GM23338 (cell line): ENCODE measurements around the gene FLNA. TPM values are rescaled to one million over a fixed set of nuclear protein-coding genes. Genes with fewer than 3 reads are reported as not detected.
A peak's percentile ranks its signal among the peaks of the same experiment; 100 is the strongest.
"Not testable (repeated sequence)": the region's sequence is repeated elsewhere in the genome, so short reads cannot be mapped to it uniquely, and the experiment has no call there.

Experiments
- ATAC-seq: fragments of 200-7000 bp; cut with Tn5 transposase; 3 replicates; pipeline ENCODE4 v1.9.1; 2020
- DNase-seq: peaks from one replicate; pipeline ENCODE4 v3.0.0-alpha.2; 2015; ENCODE audit warnings: low spot score
- H2AFZ ChIP-seq: fragments of 200-600 bp; sonication (generic); 2 replicates; pipeline ENCODE4 v1.8.0; 2016; ENCODE audit warnings: antibody characterized with exemption, mild to moderate bottlenecking, moderate library complexity
- H3F3A ChIP-seq: fragments of 200-600 bp; sonication (generic); replicated peaks from 2 replicates; pipeline ENCODE4 v1.8.0; 2017; ENCODE audit warnings: antibody characterized with exemption, mixed run types, low read depth
- H3K27ac ChIP-seq: fragments of 200-600 bp; sonication (generic); 2 replicates; pipeline ENCODE4 v1.6.1; 2016; ENCODE audit warnings: low read depth
- H3K27me3 ChIP-seq: fragments of 200-600 bp; sonication (generic); 2 replicates; pipeline ENCODE4 v1.8.0; 2016; ENCODE audit warnings: mild to moderate bottlenecking, mixed run types, moderate library complexity; ENCODE audit not compliant: insufficient read depth
- H3K36me3 ChIP-seq: fragments of 200-600 bp; sonication (generic); 2 replicates; pipeline ENCODE4 v1.8.0; 2016; ENCODE audit warnings: mild to moderate bottlenecking; ENCODE audit not compliant: insufficient read depth
- H3K4me1 ChIP-seq: fragments of 200-600 bp; sonication (generic); 2 replicates; pipeline ENCODE4 v1.8.0; 2016; ENCODE audit warnings: mild to moderate bottlenecking, moderate library complexity; ENCODE audit not compliant: insufficient read depth
- H3K4me2 ChIP-seq: fragments of 200-600 bp; sonication (generic); 2 replicates; pipeline ENCODE4 v1.7.1; 2017; ENCODE audit warnings: mixed run types
- H3K4me3 ChIP-seq: fragments of 200-600 bp; sonication (generic); 2 replicates; pipeline ENCODE4 v1.6.1; 2016; ENCODE audit warnings: mixed run types
- H3K79me2 ChIP-seq: fragments of 200-600 bp; sonication (generic); replicated peaks from 2 replicates; pipeline ENCODE4 v1.8.0; 2017; ENCODE audit warnings: mild to moderate bottlenecking; ENCODE audit not compliant: insufficient read depth
- H3K9me2 ChIP-seq: fragments of 200-600 bp; sonication (generic); 2 replicates; pipeline ENCODE4 v1.8.0; 2017; ENCODE audit not compliant: insufficient read depth
- H4K20me1 ChIP-seq: fragments of 200-600 bp; sonication (generic); replicated peaks from 2 replicates; pipeline ENCODE4 v1.8.0; 2017; ENCODE audit warnings: mild to moderate bottlenecking; ENCODE audit not compliant: insufficient read depth
- H3K27ac Mint-ChIP-seq: 2 replicates; pipeline ENCODE4 v1.8.0; 2020; ENCODE audit warnings: inconsistent platforms, mild to moderate bottlenecking, moderate library complexity, mixed read lengths
- H3K27me3 Mint-ChIP-seq: 3 replicates; pipeline ENCODE4 v1.8.0; 2022; ENCODE audit warnings: low read depth, mild to moderate bottlenecking, moderate library complexity, mixed read lengths, inconsistent platforms; ENCODE audit not compliant: insufficient read depth, poor library complexity
- H3K36me3 Mint-ChIP-seq: 3 replicates; pipeline ENCODE4 v1.8.0; 2021; ENCODE audit warnings: low read depth, mild to moderate bottlenecking, inconsistent platforms, moderate library complexity, mixed read lengths
- H3K4me1 Mint-ChIP-seq: 3 replicates; pipeline ENCODE4 v1.8.0; 2020; ENCODE audit warnings: mild to moderate bottlenecking, inconsistent platforms, mixed read lengths
- H3K4me3 Mint-ChIP-seq: 3 replicates; pipeline ENCODE4 v1.8.0; 2021; ENCODE audit warnings: moderate library complexity, mild to moderate bottlenecking, inconsistent platforms, mixed read lengths
- H3K9me3 Mint-ChIP-seq: 3 replicates; pipeline ENCODE4 v1.8.0; 2020; ENCODE audit warnings: moderate library complexity, mild to moderate bottlenecking, inconsistent platforms, mixed read lengths
- POLR2AphosphoS5 ChIP-seq: IDR thresholded peaks from 2 replicates; pipeline ENCODE4 v1.6.1; 2016; ENCODE audit warnings: antibody characterized with exemption, low read depth
- ZNF462 ChIP-seq: fragments of 250-450 bp; sonication (Bioruptor Pico); IDR thresholded peaks from 2 replicates; pipeline ENCODE4 v1.5.0; 2020; ENCODE audit warnings: mild to moderate bottlenecking, moderate library complexity
- polyA plus RNA-seq: library from polyadenylated mRNA; unstranded; fragments of >200 nt; fragmentation: Nextera tagmentation; extraction: Ambion mirVana; gene quantifications from 2 replicates; pipeline ENCODE4 v1.2.1, GENCODE V29; 2016
- total RNA-seq: library from RNA; depleted of rRNA; stranded (reverse); fragments of >200 nt; shearing (Covaris generic); gene quantifications from 2 replicates; pipeline ENCODE4 v1.2.3, GENCODE V29; 2014

Gene FLNA
- total and polyA plus RNA-seq, 2 experiments from 2014 or later = 579 to 1,445 TPM

GRCh38 chrX:154348114-154348531 is 26.3 kb downstream of the FLNA start:
- H3K27me3 ChIP-seq = no peaks in the 10 kb centered on the region
- peaks cover 4% of the 10 kb centered on the region; the same call in 1 of the 2 replicates for H3F3A ChIP-seq
- H3K36me3 Mint-ChIP-seq = peaks cover 42% of the 10 kb centered on the region
- peaks cover 4% of the 10 kb centered on the region; the same call in 1 of the 2 replicates for H3K36me3 ChIP-seq
- no peak overlapping the region for H3K27ac Mint-ChIP-seq
- no peak overlapping the region for H2AFZ ChIP-seq
- no peak overlapping the region for H3K4me3 Mint-ChIP-seq
- H4K20me1 ChIP-seq = no peaks in the 10 kb centered on the region
- H3K79me2 ChIP-seq = no peaks in the 10 kb centered on the region
- ATAC-seq = no peak
- H3K9me3 Mint-ChIP-seq = no peaks in the 10 kb centered on the region
- no peaks in the 10 kb centered on the region for H3K9me2 ChIP-seq
- TF ChIP-seq ZNF462 (CRISPR knock-in tag) = no peak
- peak; percentile 40; the same call in 1 of the 2 replicates for TF ChIP-seq POLR2AphosphoS5
- peak overlapping the region; percentile 79; the same call in 1 of the 2 replicates for H3K27ac ChIP-seq
- H3K4me1 Mint-ChIP-seq = peaks cover 5% of the 10 kb centered on the region; the same call in 2 of the 3 replicates
- no peak overlapping the region for H3K4me3 ChIP-seq
- no peaks in the 10 kb centered on the region for H3K4me1 ChIP-seq
- peaks cover 8% of the 10 kb centered on the region for H3K27me3 Mint-ChIP-seq
- no peak overlapping the region for H3K4me2 ChIP-seq
- DNase-seq = no peak

GRCh38 chrX:154343620-154344019 is 30.8 kb downstream of the FLNA start:
- not testable (repeated sequence) for H3K27ac Mint-ChIP-seq, H3K4me1 Mint-ChIP-seq, H2AFZ ChIP-seq, H3K36me3 Mint-ChIP-seq, H4K20me1 ChIP-seq, H3K4me1 ChIP-seq, H3K79me2 ChIP-seq, H3K27me3 Mint-ChIP-seq, H3K4me3 ChIP-seq, H3F3A ChIP-seq, H3K27ac ChIP-seq, H3K27me3 ChIP-seq, H3K9me3 Mint-ChIP-seq, DNase-seq, H3K9me2 ChIP-seq, H3K4me2 ChIP-seq, H3K36me3 ChIP-seq, H3K4me3 Mint-ChIP-seq
- peak; percentile 15 for ATAC-seq

GRCh38 chrX:154343063-154343462 is 31.4 kb downstream of the FLNA start:
- not testable (repeated sequence) for H3K9me2 ChIP-seq, DNase-seq, H4K20me1 ChIP-seq, H3K36me3 ChIP-seq, H2AFZ ChIP-seq, H3K4me3 Mint-ChIP-seq, H3K9me3 Mint-ChIP-seq, H3K4me1 ChIP-seq, H3K4me1 Mint-ChIP-seq, H3K27ac ChIP-seq, H3K27me3 Mint-ChIP-seq, H3K4me3 ChIP-seq, H3K27ac Mint-ChIP-seq, H3K27me3 ChIP-seq, H3K79me2 ChIP-seq, H3F3A ChIP-seq, H3K4me2 ChIP-seq, H3K36me3 Mint-ChIP-seq
- peak; percentile 1; the same call in 1 of the 3 replicates for ATAC-seq

GRCh38 chrX:154341399-154342298 is 32.8 kb downstream of the FLNA start:
- H2AFZ ChIP-seq, DNase-seq, H3K27me3 Mint-ChIP-seq, H3K36me3 ChIP-seq, H3K27me3 ChIP-seq, H4K20me1 ChIP-seq, H3K27ac Mint-ChIP-seq, H3K4me1 Mint-ChIP-seq, H3K4me1 ChIP-seq, H3K4me2 ChIP-seq, H3K4me3 Mint-ChIP-seq, H3K79me2 ChIP-seq, H3K4me3 ChIP-seq, H3K27ac ChIP-seq, H3F3A ChIP-seq, H3K9me2 ChIP-seq, H3K9me3 Mint-ChIP-seq, H3K36me3 Mint-ChIP-seq: not testable (repeated sequence)
- peak; percentile 68 for ATAC-seq
